Endothelial cell of umbilical vein (primary cell): Measurements from ENCODE around the gene NT5C1A.
A peak's percentile ranks its signal among the peaks of the same experiment; 100 is the strongest.

ENCODE experiments used
- EZH2 ChIP-seq: IDR thresholded peaks from 2 replicates; pipeline ENCODE4 v1.6.1; 2012; ENCODE audit warnings: borderline replicate concordance, low read depth, mild to moderate bottlenecking, moderate library complexity, low read length, inconsistent platforms; ENCODE audit not compliant: severe bottlenecking
- POLR2A ChIP-seq: IDR thresholded peaks from 2 replicates; pipeline ENCODE4 v1.6.1; 2012; ENCODE audit warnings: low read depth, mild to moderate bottlenecking, control low read depth, low read length
- TF ChIP-seq, protein P1 (sequence below), 2 donors: IDR thresholded peaks; 1 replicate in 1 of 2; 2 replicates in 1 of 2; pipeline ENCODE4 v1.5.1; 2011; ENCODE audit warnings: low read length in 2 of 2, mild to moderate bottlenecking in 2 of 2, moderate library complexity in 2 of 2, control low read depth in 1 of 2, inconsistent platforms in 1 of 2, low read depth in 1 of 2; ENCODE audit not compliant: insufficient read depth in 1 of 2; ENCODE audit errors: extremely low read depth in 1 of 2

GRCh38 chr1:39639305-39640130 is 32.4 kb downstream of the NT5C1A start, which contains the start of gene HEYL:
- no peak for TF ChIP-seq POLR2A
- TF ChIP-seq, protein P1, sequence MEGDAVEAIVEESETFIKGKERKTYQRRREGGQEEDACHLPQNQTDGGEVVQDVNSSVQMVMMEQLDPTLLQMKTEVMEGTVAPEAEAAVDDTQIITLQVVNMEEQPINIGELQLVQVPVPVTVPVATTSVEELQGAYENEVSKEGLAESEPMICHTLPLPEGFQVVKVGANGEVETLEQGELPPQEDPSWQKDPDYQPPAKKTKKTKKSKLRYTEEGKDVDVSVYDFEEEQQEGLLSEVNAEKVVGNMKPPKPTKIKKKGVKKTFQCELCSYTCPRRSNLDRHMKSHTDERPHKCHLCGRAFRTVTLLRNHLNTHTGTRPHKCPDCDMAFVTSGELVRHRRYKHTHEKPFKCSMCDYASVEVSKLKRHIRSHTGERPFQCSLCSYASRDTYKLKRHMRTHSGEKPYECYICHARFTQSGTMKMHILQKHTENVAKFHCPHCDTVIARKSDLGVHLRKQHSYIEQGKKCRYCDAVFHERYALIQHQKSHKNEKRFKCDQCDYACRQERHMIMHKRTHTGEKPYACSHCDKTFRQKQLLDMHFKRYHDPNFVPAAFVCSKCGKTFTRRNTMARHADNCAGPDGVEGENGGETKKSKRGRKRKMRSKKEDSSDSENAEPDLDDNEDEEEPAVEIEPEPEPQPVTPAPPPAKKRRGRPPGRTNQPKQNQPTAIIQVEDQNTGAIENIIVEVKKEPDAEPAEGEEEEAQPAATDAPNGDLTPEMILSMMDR (IDR thresholded peaks at IDR 0.05; ENCODE audit: extremely low read depth in 1 of 2, insufficient read depth in 1 of 2, low read depth in 1 of 2, low read length in 2 of 2), result peak; percentile 14 to 32
- TF ChIP-seq EZH2, result no peak
